SH-SY5Y (cell line): ENCODE results near the gene VPS37C.

Source experiments
- GATA2 ChIP-seq: IDR thresholded peaks from 2 replicates; pipeline ENCODE4 v1.6.1; 2011; ENCODE audit warnings: mild to moderate bottlenecking, low read depth, low read length
- GATA3 ChIP-seq: IDR thresholded peaks from 2 replicates; pipeline ENCODE4 v1.6.1; 2011; ENCODE audit warnings: low read depth, mild to moderate bottlenecking, low read length, moderate library complexity

VPS37C gene

GRCh38 chr11:61162092-61162941, 1.1 kb upstream of the VPS37C start:
- TF ChIP-seq GATA2 (no peak), GATA3 (no peak)

- TF ChIP-seq GATA2, result no peak
- no peak for TF ChIP-seq GATA3
Measured at GRCh38 chr11:61160487-61161189, 588 bp downstream of the VPS37C start.

GRCh38 chr11:61158691-61159381, 2.4 kb downstream of the VPS37C start:
- TF ChIP-seq GATA3 (no peak), GATA2 (no peak)

GRCh38 chr11:61157743-61158142, 3.5 kb downstream of the VPS37C start:
- TF ChIP-seq GATA2, result no peak
- no peak for TF ChIP-seq GATA3

- TF ChIP-seq GATA3 (no peak), GATA2 (no peak)
Measured at GRCh38 chr11:61155741-61156140, 5.5 kb downstream of the VPS37C start.

GRCh38 chr11:61155312-61155711, 5.9 kb downstream of the VPS37C start:
- TF ChIP-seq GATA2, result no peak
- no peak for TF ChIP-seq GATA3

GRCh38 chr11:61154528-61154927, 6.7 kb downstream of the VPS37C start:
- TF ChIP-seq GATA2 (no peak), GATA3 (no peak)

GRCh38 chr11:61153593-61154095, 7.6 kb downstream of the VPS37C start:
- TF ChIP-seq GATA3 (no peak), GATA2 (no peak)

GRCh38 chr11:61152816-61153592, 8.2 kb downstream of the VPS37C start:
- no peak for TF ChIP-seq GATA2
- no peak for TF ChIP-seq GATA3

- no peak for TF ChIP-seq GATA3
- TF ChIP-seq GATA2, result no peak
Measured at GRCh38 chr11:61151545-61152252, 9.5 kb downstream of the VPS37C start.

- TF ChIP-seq GATA3, result no peak
- no peak for TF ChIP-seq GATA2
Measured at GRCh38 chr11:61150706-61151544, 10.3 kb downstream of the VPS37C start.
